Endothelial cell of umbilical vein (primary cell): ENCODE data around the gene ALDH1L1.

Experiments used
- FOS ChIP-seq: IDR thresholded peaks from 2 replicates; pipeline ENCODE4 v1.6.1; 2011; ENCODE audit warnings: mild to moderate bottlenecking, low read length, moderate library complexity, borderline replicate concordance; ENCODE audit not compliant: insufficient read depth
- POLR2A ChIP-seq: IDR thresholded peaks from 2 replicates; pipeline ENCODE4 v1.6.1; 2012; ENCODE audit warnings: low read depth, mild to moderate bottlenecking, control low read depth, low read length
- TF ChIP-seq, protein P1 (sequence below), 2 donors: IDR thresholded peaks; 1 replicate in 1 of 2; 2 replicates in 1 of 2; pipeline ENCODE4 v1.5.1; 2011; ENCODE audit warnings: low read length in 2 of 2, mild to moderate bottlenecking in 2 of 2, moderate library complexity in 2 of 2, control low read depth in 1 of 2, inconsistent platforms in 1 of 2, low read depth in 1 of 2; ENCODE audit not compliant: insufficient read depth in 1 of 2; ENCODE audit errors: extremely low read depth in 1 of 2

GRCh38 chr3:126082362-126083137 lies 97.8 kb downstream of the ALDH1L1 start:
- TF ChIP-seq, protein P1, sequence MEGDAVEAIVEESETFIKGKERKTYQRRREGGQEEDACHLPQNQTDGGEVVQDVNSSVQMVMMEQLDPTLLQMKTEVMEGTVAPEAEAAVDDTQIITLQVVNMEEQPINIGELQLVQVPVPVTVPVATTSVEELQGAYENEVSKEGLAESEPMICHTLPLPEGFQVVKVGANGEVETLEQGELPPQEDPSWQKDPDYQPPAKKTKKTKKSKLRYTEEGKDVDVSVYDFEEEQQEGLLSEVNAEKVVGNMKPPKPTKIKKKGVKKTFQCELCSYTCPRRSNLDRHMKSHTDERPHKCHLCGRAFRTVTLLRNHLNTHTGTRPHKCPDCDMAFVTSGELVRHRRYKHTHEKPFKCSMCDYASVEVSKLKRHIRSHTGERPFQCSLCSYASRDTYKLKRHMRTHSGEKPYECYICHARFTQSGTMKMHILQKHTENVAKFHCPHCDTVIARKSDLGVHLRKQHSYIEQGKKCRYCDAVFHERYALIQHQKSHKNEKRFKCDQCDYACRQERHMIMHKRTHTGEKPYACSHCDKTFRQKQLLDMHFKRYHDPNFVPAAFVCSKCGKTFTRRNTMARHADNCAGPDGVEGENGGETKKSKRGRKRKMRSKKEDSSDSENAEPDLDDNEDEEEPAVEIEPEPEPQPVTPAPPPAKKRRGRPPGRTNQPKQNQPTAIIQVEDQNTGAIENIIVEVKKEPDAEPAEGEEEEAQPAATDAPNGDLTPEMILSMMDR (IDR thresholded peaks at IDR 0.05; ENCODE audit: extremely low read depth in 1 of 2, insufficient read depth in 1 of 2, low read depth in 1 of 2, low read length in 2 of 2) = no peak
- TF ChIP-seq POLR2A (no peak), FOS (no peak)
